Ovary (tissue), 9 donors: Measurements from ENCODE around the gene PTGIS. TPM values are rescaled to one million over a fixed set of nuclear protein-coding genes. Genes with fewer than 3 reads are reported as not detected.

Experiments
- DNase-seq, 5 donors: peaks; one replicate each; pipeline ENCODE4 v3.0.0-alpha.2; 2019 to 2020
- H3K27ac ChIP-seq, 2 donors: fragments of 200-600 bp; one replicate each; pipeline versions ENCODE4 v1.5.1 to v1.8.0; 2019 to 2022
- H3K27me3 ChIP-seq: fragments of 200-600 bp; one replicate; pipeline ENCODE4 v1.8.0; 2022
- H3K36me3 ChIP-seq: fragments of 200-600 bp; sonication (generic); one replicate; pipeline ENCODE4 v1.5.1; 2019
- H3K4me1 ChIP-seq: one replicate; pipeline ENCODE4 v1.8.1; 2013; ENCODE audit warnings: mild to moderate bottlenecking, moderate library complexity; ENCODE audit not compliant: insufficient read depth
- H3K4me3 ChIP-seq: fragments of 200-600 bp; sonication (generic); one replicate; pipeline ENCODE4 v1.5.1; 2017
- H3K9me3 ChIP-seq, 2 donors: fragments of 200-600 bp in 1 of 2; sonication (generic) in 1 of 2; one replicate each; pipeline versions ENCODE4 v1.5.1 to v1.8.1; 2013 to 2019; ENCODE audit warnings: mild to moderate bottlenecking in 1 of 2, moderate library complexity in 1 of 2
- CTCF ChIP-seq, 3 donors: fragments of 450-650 bp in 2 of 3; fragments of 200-600 bp in 1 of 3; IDR thresholded peaks; one replicate each; pipeline versions ENCODE4 v1.5.1 to v1.8.0; 2016 to 2022; ENCODE audit warnings: antibody characterized with exemption in 3 of 3, mild to moderate bottlenecking in 1 of 3
- EP300 ChIP-seq: sonication (generic); formaldehyde crosslinking; IDR thresholded peaks from one replicate; pipeline ENCODE4 v1.6.1; 2017; ENCODE audit warnings: antibody characterized with exemption
- POLR2A ChIP-seq: fragments of 450-650 bp; IDR thresholded peaks from one replicate; pipeline ENCODE4 v1.6.1; 2017; ENCODE audit warnings: antibody characterized with exemption, mild to moderate bottlenecking, moderate library complexity
- WGBS, 3 donors: extraction: QIAGEN DNeasy Blood & Tissue Kit in 1 of 3; methylation state at CpG; one replicate each; pipeline versions ENCODE4 v1.1.5 to v1.1.7; 2013 to 2017; 5-methylcytosine and 5-hydroxymethylcytosine counted together
- intact Hi-C, 4 donors: fragments of 100-400 bp; cut with DNase I; formaldehyde crosslinking; loops; one replicate each; pipeline versions ENCODE4 v1.11.0 to v1.15.1; 2022 to 2023
- polyA plus RNA-seq, 2 donors: library from polyadenylated mRNA; stranded (reverse); fragments of 200-250 nt in 1 of 2; fragments of 350-450 nt in 1 of 2; fragmentation: Illumina TruSeq in 1 of 2; extraction: RNeasy Lipid Tissue Mini Kit (QIAGEN cat#74804) in 1 of 2; gene quantifications; one replicate each; pipeline ENCODE4 v1.2.3, GENCODE V29; 2013 to 2014
- total RNA-seq, 7 donors: library from RNA; depleted of rRNA in 2 of 7; stranded (reverse); fragments of >200 nt in 2 of 7; fragmentation: NEBNext Ultra II Directional in 3 of 7; extraction: Animal tissue kit (Norgen Biotek cat#: 25700) in 3 of 7; gene quantifications; one replicate each; pipeline versions ENCODE4 v1.1.0 to v1.2.4, GENCODE V29; 2016 to 2023
- donor health status: DM: no; HTN: no; CAD: no; lungs with moderate emphysema.
- donor health status: DM: no; HTN: no; CAD: no.
- donor health status: Bipolar disorder and iron deficiency.
- donor health status: DM: yes; HTN: yes; CAD: no.
- donor health status: DM: no; HTN: no; CAD: no.
- donor health status: DM: yes; HTN: yes; CAD: no.

Gene PTGIS
- total and polyA plus RNA-seq, 9 donors = 38.3 to 221 (median 130) TPM

- peak overlapping the region; percentile 9 to 80 for H3K27ac ChIP-seq
- no peak for TF ChIP-seq POLR2A
- TF ChIP-seq CTCF (IDR thresholded peaks at IDR 0.05) = no peak
- no peak for TF ChIP-seq EP300
- DNase-seq = peak in 2 of 5 donors; percentile 26 to 34
- H3K36me3 ChIP-seq = no peaks in the 10 kb centered on the region
- peaks cover 19% of the 10 kb centered on the region for H3K4me1 ChIP-seq
- 79 to 94% (median 87%) methylated on average over 11 of the region's 11 CpGs for WGBS, 3 donors
- H3K9me3 ChIP-seq = no peaks in the 10 kb centered on the region
- H3K4me3 ChIP-seq = no peak overlapping the region
- intact Hi-C loops = no loop called here
- no peaks in the 10 kb centered on the region for H3K27me3 ChIP-seq
Observed at GRCh38 chr20:49560646-49561045, 7.3 kb downstream of the PTGIS start.

DNA sequence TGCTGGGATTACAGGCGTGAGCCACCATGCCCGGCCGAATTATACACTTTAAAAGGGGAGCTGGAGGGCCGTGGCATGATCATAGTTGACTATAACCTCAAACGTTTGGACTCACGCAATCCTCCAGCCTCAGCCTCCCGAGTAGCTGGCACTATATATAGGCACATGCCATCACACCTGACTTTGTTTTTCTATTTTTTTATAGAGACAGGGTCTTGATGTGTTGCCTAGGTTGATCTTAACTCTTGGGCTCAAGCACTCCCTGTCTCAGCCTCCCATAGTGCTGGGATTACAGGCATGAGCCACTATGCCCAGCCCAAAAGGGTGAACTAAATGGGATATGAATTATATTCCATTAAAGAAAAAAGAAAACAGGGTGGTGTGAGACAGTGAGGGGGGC is 7.8 kb downstream of the PTGIS start:
- WGBS, 3 donors = 87 to 92% (median 90%) methylated on average over 7 of the region's 7 CpGs
- intact Hi-C loops = no loop called here
- H3K27me3 ChIP-seq = no peaks in the 10 kb centered on the region
- H3K4me3 ChIP-seq = no peak overlapping the region
- TF ChIP-seq POLR2A (no peak), EP300 (no peak), CTCF (IDR thresholded peaks at IDR 0.05) (no peak)
- H3K27ac ChIP-seq = no peak overlapping the region
- H3K4me1 ChIP-seq = peaks cover 18% of the 10 kb centered on the region
- no peak for DNase-seq
- H3K36me3 ChIP-seq = no peaks in the 10 kb centered on the region
- H3K9me3 ChIP-seq = no peaks in the 10 kb centered on the region

DNA sequence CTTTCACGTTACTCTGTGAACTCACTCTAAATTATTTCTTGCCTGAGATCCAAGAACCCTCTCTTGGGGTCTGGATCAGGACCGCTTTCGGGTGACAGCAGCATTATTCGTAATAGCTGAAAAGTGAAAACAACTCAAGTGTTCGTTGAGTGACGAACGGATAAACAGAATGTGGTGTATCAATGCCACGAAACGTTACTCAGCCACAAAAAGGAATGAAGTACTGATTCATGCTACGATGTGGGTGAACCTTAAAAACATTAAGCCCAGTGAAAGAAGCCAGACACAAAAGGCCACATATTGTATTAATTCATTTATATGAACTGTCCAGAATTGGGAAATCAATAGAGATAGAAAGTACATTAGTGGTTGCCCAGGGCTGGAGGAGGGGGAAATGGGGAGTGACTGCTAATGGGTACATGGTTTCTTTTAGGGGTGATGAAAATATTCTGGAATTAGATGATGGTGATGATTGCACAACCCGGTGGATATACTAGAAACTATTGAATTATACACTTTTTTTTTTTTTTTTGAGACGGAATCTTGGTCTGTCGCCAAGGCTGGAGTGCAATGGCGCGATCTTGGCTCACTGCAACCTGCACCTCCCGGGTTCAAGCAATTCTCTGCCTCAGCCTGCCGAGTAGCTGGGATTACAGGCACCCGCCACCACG is 8.4 kb downstream of the PTGIS start:
- H3K9me3 ChIP-seq = no peaks in the 10 kb centered on the region
- WGBS, 3 donors = 57 to 81% (median 71%) methylated on average over 19 of the region's 19 CpGs
- H3K27ac ChIP-seq = no peak overlapping the region
- H3K36me3 ChIP-seq = no peaks in the 10 kb centered on the region
- intact Hi-C loops = no loop called here
- TF ChIP-seq CTCF (IDR thresholded peaks at IDR 0.05) (no peak), EP300 (no peak), POLR2A (no peak)
- H3K4me3 ChIP-seq = no peak overlapping the region
- H3K4me1 ChIP-seq = peaks cover 19% of the 10 kb centered on the region
- no peaks in the 10 kb centered on the region for H3K27me3 ChIP-seq
- DNase-seq = peak in 1 of 5 donors; percentile 41

- Histone ChIP-seq H3K27ac (no peak overlapping the region), H3K36me3 (no peaks in the 10 kb centered on the region), H3K4me3 (no peak overlapping the region), H3K4me1 (peaks cover 20% of the 10 kb centered on the region), H3K27me3 (no peaks in the 10 kb centered on the region), H3K9me3 (no peaks in the 10 kb centered on the region)
- DNase-seq = peak in 1 of 5 donors; percentile 13
- no peak for TF ChIP-seq CTCF (IDR thresholded peaks at IDR 0.05)
- intact Hi-C loops = no loop called here
- WGBS, 3 donors = 67 to 75% (median 72%) methylated on average over 8 of the region's 8 CpGs
Observed at GRCh38 chr20:49558826-49559225, 9.1 kb downstream of the PTGIS start.
